CD14-positive monocyte (primary cell): ENCODE measurements around the gene SLC12A6. TPM values are rescaled to one million over a fixed set of nuclear protein-coding genes. Genes with fewer than 3 reads are reported as not detected.

Experiments used
- DNase-seq, 3 donors: peaks; one replicate each; pipeline ENCODE4 v3.0.0-alpha.2; 2011 to 2022
- H2AFZ ChIP-seq: 2 replicates; pipeline ENCODE4 v1.6.0; 2012; ENCODE audit warnings: mild to moderate bottlenecking, low read depth, low read length, inconsistent platforms; ENCODE audit not compliant: insufficient read depth, poor library complexity, severe bottlenecking
- H3K27ac ChIP-seq, 2 donors: 1 replicate in 1 of 2; 2 replicates in 1 of 2; pipeline ENCODE4 v1.5.1; 2012 to 2013; ENCODE audit warnings: low read length in 2 of 2, control low read depth in 1 of 2, inconsistent platforms in 1 of 2, low read depth in 1 of 2, mild to moderate bottlenecking in 1 of 2
- H3K27me3 ChIP-seq, 2 donors: one replicate each; pipeline versions ENCODE4 v1.6.0 to v1.6.1; 2011 to 2013; ENCODE audit warnings: low read length in 2 of 2; ENCODE audit not compliant: control insufficient read depth in 2 of 2, insufficient read depth in 2 of 2
- H3K36me3 ChIP-seq, 2 donors: replicated peaks in 1 of 2; 1 replicate in 1 of 2; 2 replicates in 1 of 2; pipeline versions ENCODE4 v1.5.1 to v1.6.1; 2012 to 2013; ENCODE audit warnings: low read length in 2 of 2, control low read depth in 1 of 2, inconsistent platforms in 1 of 2, mild to moderate bottlenecking in 1 of 2; ENCODE audit not compliant: insufficient read depth in 2 of 2, control insufficient read depth in 1 of 2
- H3K4me1 ChIP-seq, 2 donors: 1 replicate in 1 of 2; 2 replicates in 1 of 2; pipeline versions ENCODE4 v1.5.1 to v1.6.1; 2012 to 2013; ENCODE audit warnings: low read length in 2 of 2, control low read depth in 1 of 2, inconsistent platforms in 1 of 2, mild to moderate bottlenecking in 1 of 2, moderate library complexity in 1 of 2; ENCODE audit not compliant: insufficient read depth in 2 of 2, control insufficient read depth in 1 of 2
- H3K4me2 ChIP-seq: replicated peaks from 2 replicates; pipeline ENCODE3; 2012; ENCODE audit warnings: low read length, moderate library complexity, mild to moderate bottlenecking; ENCODE audit not compliant: poor library complexity, severe bottlenecking; ENCODE audit errors: extremely low read depth
- H3K4me3 ChIP-seq, 3 experiments: fragments of 200-600 bp in 1 of 3; sonication (generic) in 1 of 3; replicated peaks in 1 of 3; 1 replicate in 2 of 3; 2 replicates in 1 of 3; pipeline ENCODE4 v1.5.1; 2011 to 2013; ENCODE audit warnings: low read length in 3 of 3, mild to moderate bottlenecking in 3 of 3, control low read depth in 2 of 3, low read depth in 2 of 3, inconsistent platforms in 1 of 3, moderate library complexity in 1 of 3
- H3K79me2 ChIP-seq: 2 replicates; pipeline ENCODE4 v1.6.0; 2012; ENCODE audit warnings: mild to moderate bottlenecking, control low read depth, inconsistent platforms, low read length, moderate library complexity; ENCODE audit not compliant: insufficient read depth
- H3K9ac ChIP-seq: 2 replicates; pipeline ENCODE4 v1.6.0; 2017; ENCODE audit warnings: low read length, mild to moderate bottlenecking; ENCODE audit not compliant: insufficient read depth, poor library complexity, severe bottlenecking
- H3K9me3 ChIP-seq, 2 donors: replicated peaks in 1 of 2; 1 replicate in 1 of 2; 2 replicates in 1 of 2; pipeline versions ENCODE4 v1.5.1 to v1.6.1; 2012 to 2013; ENCODE audit warnings: low read length in 2 of 2, control low read depth in 1 of 2; ENCODE audit not compliant: control insufficient read depth in 1 of 2, insufficient read depth in 1 of 2
- H4K20me1 ChIP-seq: 2 replicates; pipeline ENCODE4 v1.6.0; 2012; ENCODE audit warnings: mild to moderate bottlenecking, low read length, control low read depth, moderate library complexity; ENCODE audit not compliant: insufficient read depth
- H3K27ac Mint-ChIP-seq, 7 donors: one replicate each; pipeline ENCODE4 v1.8.0; 2020; ENCODE audit warnings: mild to moderate bottlenecking in 7 of 7, mixed read lengths in 7 of 7, moderate library complexity in 6 of 7, inconsistent platforms in 2 of 7
- H3K27me3 Mint-ChIP-seq, 3 donors: one replicate each; pipeline ENCODE4 v1.8.0; 2021 to 2022; ENCODE audit warnings: low read depth in 3 of 3, mild to moderate bottlenecking in 3 of 3, mixed read lengths in 3 of 3, moderate library complexity in 3 of 3, inconsistent platforms in 1 of 3
- H3K36me3 Mint-ChIP-seq, 2 donors: one replicate each; pipeline ENCODE4 v1.8.0; 2020; ENCODE audit warnings: mixed read lengths in 2 of 2, inconsistent platforms in 1 of 2, mild to moderate bottlenecking in 1 of 2
- H3K4me1 Mint-ChIP-seq: one replicate; pipeline ENCODE4 v1.8.0; 2020; ENCODE audit warnings: mild to moderate bottlenecking, mixed read lengths
- H3K4me3 Mint-ChIP-seq, 2 donors: one replicate each; pipeline ENCODE4 v1.8.0; 2020; ENCODE audit warnings: mild to moderate bottlenecking in 2 of 2, mixed read lengths in 2 of 2, moderate library complexity in 1 of 2
- H3K9me3 Mint-ChIP-seq, 7 donors: one replicate each; pipeline ENCODE4 v1.8.0; 2020 to 2022; ENCODE audit warnings: mixed read lengths in 7 of 7, mild to moderate bottlenecking in 6 of 7, moderate library complexity in 6 of 7, inconsistent platforms in 2 of 7
- WGBS: methylation state at CpG from one replicate; pipeline ENCODE4 v1.1.5; 2013; ENCODE audit warnings: missing lambda C conversion rate; ENCODE audit not compliant: insufficient coverage; 5-methylcytosine and 5-hydroxymethylcytosine counted together
- intact Hi-C, 2 donors: fragments of 100-400 bp; cut with micrococcal nuclease; formaldehyde crosslinking; loops; one replicate each; pipeline versions ENCODE4 v1.15.0 to v1.15.1; 2023
- polyA plus RNA-seq, 3 donors: library from polyadenylated mRNA; depleted of rRNA in 1 of 3; unstranded in 2 of 3; stranded (reverse) in 1 of 3; fragments of 300-500 nt in 2 of 3; fragments of >200 nt in 1 of 3; fragmentation: Illumina TruSeq in 2 of 3; gene quantifications; 1 replicate in 2 of 3; 2 replicates in 1 of 3; pipeline ENCODE4 v1.2.3, GENCODE V29; 2012 to 2021
- TF ChIP-seq, protein P1 (sequence below): fragments of 200-600 bp; IDR thresholded peaks from one replicate; pipeline ENCODE4 v1.8.0; 2022; ENCODE audit warnings: antibody characterized with exemption, mild to moderate bottlenecking

The SLC12A6 gene
- polyA plus RNA-seq, 3 donors = 5.4 to 80.0 (median 8.0) TPM

DNA sequence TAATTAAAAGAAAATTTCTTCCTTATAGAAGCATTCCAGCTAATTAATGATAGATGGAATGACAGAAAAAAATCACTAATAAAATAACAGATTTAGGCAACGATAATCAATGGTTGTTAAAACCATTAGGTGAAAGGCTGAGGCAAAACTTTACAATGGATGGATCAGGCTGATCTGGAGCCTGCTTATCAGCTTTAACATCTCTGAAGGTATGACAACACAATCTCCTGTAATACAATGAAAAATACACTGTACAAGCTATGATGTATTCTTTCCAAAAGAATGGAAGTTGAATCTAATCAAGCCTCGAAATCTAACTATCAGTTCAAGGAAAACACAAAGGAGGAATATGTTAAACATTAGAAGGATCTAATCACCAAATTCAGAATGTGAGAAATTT, 73.5 kb downstream of the SLC12A6 start:
- Histone ChIP-seq H3K27me3 (no peaks in the 10 kb centered on the region), H3K27ac (no peak overlapping the region), H3K4me1 (no peaks in the 10 kb centered on the region), H3K36me3 (peaks cover 17 to 55% of the 10 kb centered on the region in 2 donors), H3K9me3 (no peaks in the 10 kb centered on the region), H4K20me1 (peaks cover 41% of the 10 kb centered on the region), H3K9ac (no peak overlapping the region), H2AFZ (no peak overlapping the region), H3K79me2 (no peaks in the 10 kb centered on the region), H3K4me2 (no peak overlapping the region), H3K4me3 (no peak overlapping the region)
- no peaks in the 10 kb centered on the region for H3K9me3 Mint-ChIP-seq
- peaks cover 0 to 2% (median 0%) of the 10 kb centered on the region in 3 donors for H3K27me3 Mint-ChIP-seq
- H3K27ac Mint-ChIP-seq = no peak overlapping the region
- no CpG with 5 or more reads among the region's 2 CpGs for WGBS
- DNase-seq = no peak
- H3K4me3 Mint-ChIP-seq = no peak overlapping the region
- H3K36me3 Mint-ChIP-seq = peaks cover 38 to 62% of the 10 kb centered on the region in 2 donors
- TF ChIP-seq, protein P1, sequence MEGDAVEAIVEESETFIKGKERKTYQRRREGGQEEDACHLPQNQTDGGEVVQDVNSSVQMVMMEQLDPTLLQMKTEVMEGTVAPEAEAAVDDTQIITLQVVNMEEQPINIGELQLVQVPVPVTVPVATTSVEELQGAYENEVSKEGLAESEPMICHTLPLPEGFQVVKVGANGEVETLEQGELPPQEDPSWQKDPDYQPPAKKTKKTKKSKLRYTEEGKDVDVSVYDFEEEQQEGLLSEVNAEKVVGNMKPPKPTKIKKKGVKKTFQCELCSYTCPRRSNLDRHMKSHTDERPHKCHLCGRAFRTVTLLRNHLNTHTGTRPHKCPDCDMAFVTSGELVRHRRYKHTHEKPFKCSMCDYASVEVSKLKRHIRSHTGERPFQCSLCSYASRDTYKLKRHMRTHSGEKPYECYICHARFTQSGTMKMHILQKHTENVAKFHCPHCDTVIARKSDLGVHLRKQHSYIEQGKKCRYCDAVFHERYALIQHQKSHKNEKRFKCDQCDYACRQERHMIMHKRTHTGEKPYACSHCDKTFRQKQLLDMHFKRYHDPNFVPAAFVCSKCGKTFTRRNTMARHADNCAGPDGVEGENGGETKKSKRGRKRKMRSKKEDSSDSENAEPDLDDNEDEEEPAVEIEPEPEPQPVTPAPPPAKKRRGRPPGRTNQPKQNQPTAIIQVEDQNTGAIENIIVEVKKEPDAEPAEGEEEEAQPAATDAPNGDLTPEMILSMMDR = no peak
- no peaks in the 10 kb centered on the region for H3K4me1 Mint-ChIP-seq
- intact Hi-C loops = no loop called here

DNA sequence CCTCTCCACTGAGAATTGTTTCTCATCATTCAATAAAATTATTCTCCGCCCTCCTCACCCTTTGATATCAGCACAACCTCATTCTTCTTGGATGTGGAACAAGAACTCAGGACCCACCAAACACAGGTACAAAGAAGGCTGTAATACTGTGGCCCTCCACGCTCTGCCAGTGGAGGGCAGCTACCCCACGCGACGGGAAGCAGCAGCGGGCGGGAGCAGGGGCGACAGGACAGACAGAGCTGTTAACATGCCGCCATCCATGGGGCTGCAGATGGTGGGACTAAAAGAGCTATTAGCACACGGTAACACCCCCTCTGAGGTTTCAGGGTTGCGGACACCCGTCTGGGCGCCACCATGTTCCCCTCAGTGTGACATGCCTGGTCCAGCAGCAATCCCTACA, 75.2 kb downstream of the SLC12A6 start:
- Histone ChIP-seq H2AFZ (no peak overlapping the region), H3K4me2 (no peak overlapping the region), H3K4me3 (no peak overlapping the region), H3K9me3 (no peaks in the 10 kb centered on the region), H3K4me1 (no peaks in the 10 kb centered on the region), H3K79me2 (no peaks in the 10 kb centered on the region), H3K27me3 (no peaks in the 10 kb centered on the region), H3K9ac (no peak overlapping the region), H3K27ac (no peak overlapping the region), H4K20me1 (peaks cover 35% of the 10 kb centered on the region), H3K36me3 (peaks cover 34 to 60% of the 10 kb centered on the region in 2 donors)
- WGBS = over 99% methylated on average over 12 of the region's 13 CpGs
- Mint-ChIP-seq H3K4me3 (no peak overlapping the region), H3K36me3 (peaks cover 45 to 68% of the 10 kb centered on the region in 2 donors), H3K4me1 (no peaks in the 10 kb centered on the region), H3K27ac (peak overlapping the region in 2 of 7 donors; percentile 53), H3K9me3 (no peaks in the 10 kb centered on the region), H3K27me3 (peaks cover 0 to 2% (median 0%) of the 10 kb centered on the region in 3 donors)
- TF ChIP-seq, protein P1 = no peak
- intact Hi-C loops = no loop called here
- DNase-seq = no peak
